Measurements from ENCODE around the gene UNC119. TPM values are rescaled to one million over a fixed set of nuclear protein-coding genes. Genes with fewer than 3 reads are reported as not detected.

UNC119 gene
- total RNA-seq, 2 donors from 2014 or later, result 39.1 to 67.7 TPM

GRCh38 chr17:28555022-28555421, 2.6 kb upstream of the UNC119 start:
- H3K9me3 Mint-ChIP-seq, result no peaks in the 10 kb centered on the region
- ATAC-seq (replicated peaks), result no peak
- no peaks in the 10 kb centered on the region for H3K27me3 Mint-ChIP-seq
- H3K27ac Mint-ChIP-seq, result no peak overlapping the region
- peaks cover 13% of the 10 kb centered on the region for H3K4me1 Mint-ChIP-seq
- H3K36me3 Mint-ChIP-seq (ENCODE audit: low read depth), result peaks cover 84% of the 10 kb centered on the region
- no peak overlapping the region for H3K4me3 Mint-ChIP-seq

- Mint-ChIP-seq H3K36me3 (ENCODE audit: low read depth) (peaks cover 80% of the 10 kb centered on the region), H3K27me3 (no peaks in the 10 kb centered on the region), H3K4me1 (peaks cover 16% of the 10 kb centered on the region), H3K9me3 (no peaks in the 10 kb centered on the region), H3K4me3 (no peak overlapping the region), H3K27ac (no peak overlapping the region)
- no peak for ATAC-seq (replicated peaks)
These were observed 2.1 kb upstream of the UNC119 start for GRCh38 chr17:28554565-28554964.

- peaks cover 28% of the 10 kb centered on the region for H3K4me1 Mint-ChIP-seq
- ATAC-seq (replicated peaks), result no peak
These were observed 629 bp upstream of the UNC119 start for GRCh38 chr17:28553000-28553505.

GRCh38 chr17:28551421-28552175, 826 bp downstream of the UNC119 start:
- Mint-ChIP-seq H3K36me3 (ENCODE audit: low read depth) (peaks cover 56% of the 10 kb centered on the region), H3K9me3 (no peaks in the 10 kb centered on the region), H3K27me3 (no peaks in the 10 kb centered on the region), H3K4me3 (peak overlapping the region; percentile 96), H3K4me1 (peaks cover 31% of the 10 kb centered on the region), H3K27ac (peak overlapping the region; percentile 90)
- no peak for ATAC-seq (replicated peaks)

More at GRCh38 chr17:28553000-28553505, 629 bp upstream of the UNC119 start:
- no peaks in the 10 kb centered on the region for H3K27me3 Mint-ChIP-seq
- H3K4me3 Mint-ChIP-seq, result peak overlapping the region; percentile 96
- peaks cover 68% of the 10 kb centered on the region for H3K36me3 Mint-ChIP-seq (ENCODE audit: low read depth)
- H3K9me3 Mint-ChIP-seq, result no peaks in the 10 kb centered on the region
- H3K27ac Mint-ChIP-seq, result peak overlapping the region; percentile 57

DNA sequence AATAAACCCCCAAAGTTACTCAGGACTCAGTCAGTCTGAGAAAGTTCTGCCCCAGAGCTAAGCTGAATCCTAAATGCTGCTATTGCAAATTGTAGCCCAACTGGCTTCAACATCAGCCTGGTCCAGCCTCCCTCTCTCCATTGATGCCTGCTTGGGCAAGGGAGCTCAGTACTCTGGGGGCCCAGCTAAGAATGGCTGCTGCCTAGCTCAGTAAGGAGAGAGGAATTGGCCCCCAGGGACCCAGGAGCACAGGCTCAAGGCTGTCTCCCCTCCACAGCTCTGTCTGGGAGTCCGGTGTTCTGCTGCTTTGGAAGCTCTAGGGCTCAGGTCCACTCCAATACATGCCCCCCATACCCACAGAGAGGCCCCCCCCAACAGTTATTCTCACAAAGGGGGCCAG, 1.6 kb downstream of the UNC119 start:
- peaks cover 49% of the 10 kb centered on the region for H3K36me3 Mint-ChIP-seq (ENCODE audit: low read depth)
- no peaks in the 10 kb centered on the region for H3K9me3 Mint-ChIP-seq
- no peaks in the 10 kb centered on the region for H3K27me3 Mint-ChIP-seq
- peaks cover 31% of the 10 kb centered on the region for H3K4me1 Mint-ChIP-seq
- peak overlapping the region; percentile 90 for H3K27ac Mint-ChIP-seq
- no peak for ATAC-seq (replicated peaks)
- H3K4me3 Mint-ChIP-seq, result peak overlapping the region; percentile 96

DNA sequence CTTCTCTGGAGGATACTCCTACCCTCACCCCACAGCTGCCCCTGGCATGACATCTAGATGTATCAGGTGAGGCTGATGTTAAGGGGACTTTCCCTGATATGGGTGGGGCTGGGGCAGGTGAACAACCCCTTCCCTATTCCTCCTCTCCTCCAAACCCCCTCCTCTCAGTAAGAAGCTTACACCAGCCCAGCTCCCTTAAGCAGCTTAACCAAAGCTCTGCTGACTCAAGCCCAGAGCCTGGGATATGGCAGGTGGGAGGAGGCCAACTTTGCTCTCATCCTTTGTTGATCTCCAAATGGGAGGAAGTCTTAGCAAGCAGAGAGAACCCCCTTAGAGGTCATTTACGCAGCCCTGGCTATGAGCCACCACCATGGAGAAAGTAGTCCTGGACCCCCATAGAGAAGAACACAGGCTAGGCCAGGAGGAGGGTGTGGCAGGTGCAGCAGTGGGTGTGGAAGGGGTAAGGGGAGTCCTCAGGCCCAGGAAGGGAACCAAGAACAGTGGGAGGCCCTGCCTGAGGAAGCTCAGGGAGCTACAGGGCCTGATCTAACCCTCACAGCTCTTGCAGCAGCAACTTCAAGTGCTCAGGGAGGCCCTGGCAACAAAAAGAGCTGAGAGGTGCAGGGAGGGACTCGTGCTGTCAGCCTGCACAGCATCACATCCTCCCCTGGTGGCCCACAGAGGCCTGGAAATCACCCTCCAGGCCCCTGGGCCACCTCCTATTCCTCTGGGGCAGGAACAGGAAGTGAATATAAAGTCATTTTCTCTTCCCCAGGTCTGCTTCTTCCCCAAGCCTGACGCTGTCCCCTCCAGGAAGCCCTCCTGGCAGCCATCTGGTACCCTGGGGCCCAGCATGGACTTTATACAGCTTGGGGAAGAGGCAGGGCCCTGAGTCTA, 2.9 kb downstream of the UNC119 start:
- Mint-ChIP-seq H3K4me3 (peak overlapping the region; percentile 96), H3K9me3 (no peaks in the 10 kb centered on the region), H3K4me1 (peaks cover 31% of the 10 kb centered on the region), H3K27ac (peak overlapping the region; percentile 90), H3K36me3 (ENCODE audit: low read depth) (peaks cover 35% of the 10 kb centered on the region), H3K27me3 (no peaks in the 10 kb centered on the region)
- ATAC-seq (replicated peaks), result peak; percentile 79

GRCh38 chr17:28548417-28549130, 3.9 kb downstream of the UNC119 start:
- peak overlapping the region; percentile 90 for H3K27ac Mint-ChIP-seq
- no peak for ATAC-seq (replicated peaks)
- no peaks in the 10 kb centered on the region for H3K27me3 Mint-ChIP-seq
- peak overlapping the region; percentile 96 for H3K4me3 Mint-ChIP-seq
- H3K4me1 Mint-ChIP-seq, result peaks cover 31% of the 10 kb centered on the region
- peaks cover 26% of the 10 kb centered on the region for H3K36me3 Mint-ChIP-seq (ENCODE audit: low read depth)
- H3K9me3 Mint-ChIP-seq, result no peaks in the 10 kb centered on the region

GRCh38 chr17:28547623-28548416, 4.6 kb downstream of the UNC119 start:
- Mint-ChIP-seq H3K4me1 (peaks cover 31% of the 10 kb centered on the region), H3K36me3 (ENCODE audit: low read depth) (peaks cover 19% of the 10 kb centered on the region), H3K27me3 (no peaks in the 10 kb centered on the region), H3K9me3 (no peaks in the 10 kb centered on the region), H3K27ac (peak overlapping the region; percentile 90), H3K4me3 (peak overlapping the region; percentile 96)
- peak; percentile 43 for ATAC-seq (replicated peaks)

DNA sequence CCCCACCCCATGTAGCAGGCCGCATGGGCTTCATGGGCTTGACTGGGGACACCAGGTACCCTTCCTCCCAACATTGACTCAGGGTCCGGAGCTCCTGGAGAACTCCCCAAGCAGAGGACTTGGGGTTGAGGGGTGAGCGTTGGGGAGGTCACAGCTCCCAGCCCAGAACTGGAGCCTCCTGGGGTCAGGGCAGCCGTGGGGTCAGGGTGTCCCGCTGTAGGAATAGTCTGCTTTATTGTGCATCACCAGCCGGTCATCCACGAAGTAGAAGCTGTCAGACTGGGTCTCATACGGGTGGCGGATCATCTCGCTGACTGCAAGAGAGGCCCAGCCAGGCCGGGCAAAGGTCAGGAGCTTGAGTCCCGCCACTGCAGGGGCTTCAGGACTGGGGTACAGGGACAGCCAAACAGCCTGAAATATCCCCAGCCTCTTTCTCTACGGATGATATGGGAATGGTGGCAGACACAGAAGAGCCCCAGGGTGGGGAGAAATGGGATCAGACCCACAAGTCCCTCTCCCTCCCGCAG, 5.3 kb downstream of the UNC119 start:
- Mint-ChIP-seq H3K4me1 (peaks cover 31% of the 10 kb centered on the region), H3K27me3 (no peaks in the 10 kb centered on the region), H3K4me3 (no peak overlapping the region), H3K36me3 (ENCODE audit: low read depth) (peaks cover 16% of the 10 kb centered on the region), H3K27ac (peak overlapping the region; percentile 90), H3K9me3 (no peaks in the 10 kb centered on the region)
- no peak for ATAC-seq (replicated peaks)

- no peaks in the 10 kb centered on the region for H3K9me3 Mint-ChIP-seq
- ATAC-seq (replicated peaks), result no peak
- no peaks in the 10 kb centered on the region for H3K27me3 Mint-ChIP-seq
- H3K4me1 Mint-ChIP-seq, result peaks cover 25% of the 10 kb centered on the region
- H3K27ac Mint-ChIP-seq, result peak overlapping the region; percentile 44
- H3K4me3 Mint-ChIP-seq, result no peak overlapping the region
- H3K36me3 Mint-ChIP-seq (ENCODE audit: low read depth), result peaks cover 6% of the 10 kb centered on the region
These were observed 6.5 kb downstream of the UNC119 start for GRCh38 chr17:28545787-28546415.

DNA sequence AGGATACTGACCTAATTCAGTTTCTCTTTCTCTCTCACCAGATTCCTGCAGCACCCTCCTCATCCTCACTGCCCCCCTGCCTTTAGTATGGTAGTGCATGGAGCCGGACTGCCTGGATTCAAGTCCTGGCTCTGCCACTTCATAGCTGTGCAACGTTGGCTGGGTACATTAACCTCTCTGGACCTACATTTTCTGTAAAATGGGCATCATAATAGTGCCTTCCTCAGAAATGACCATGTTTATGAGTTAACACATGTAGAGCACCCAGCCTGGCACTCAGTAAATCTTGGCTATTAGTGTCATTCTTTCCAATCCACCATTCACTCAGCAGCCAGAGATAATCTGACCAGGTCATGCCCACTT, 7.3 kb downstream of the UNC119 start:
- Mint-ChIP-seq H3K27me3 (no peaks in the 10 kb centered on the region), H3K9me3 (no peaks in the 10 kb centered on the region), H3K4me3 (no peak overlapping the region), H3K36me3 (ENCODE audit: low read depth) (peaks cover 6% of the 10 kb centered on the region), H3K4me1 (peaks cover 18% of the 10 kb centered on the region), H3K27ac (peak overlapping the region; percentile 44)
- no peak for ATAC-seq (replicated peaks)

DNA sequence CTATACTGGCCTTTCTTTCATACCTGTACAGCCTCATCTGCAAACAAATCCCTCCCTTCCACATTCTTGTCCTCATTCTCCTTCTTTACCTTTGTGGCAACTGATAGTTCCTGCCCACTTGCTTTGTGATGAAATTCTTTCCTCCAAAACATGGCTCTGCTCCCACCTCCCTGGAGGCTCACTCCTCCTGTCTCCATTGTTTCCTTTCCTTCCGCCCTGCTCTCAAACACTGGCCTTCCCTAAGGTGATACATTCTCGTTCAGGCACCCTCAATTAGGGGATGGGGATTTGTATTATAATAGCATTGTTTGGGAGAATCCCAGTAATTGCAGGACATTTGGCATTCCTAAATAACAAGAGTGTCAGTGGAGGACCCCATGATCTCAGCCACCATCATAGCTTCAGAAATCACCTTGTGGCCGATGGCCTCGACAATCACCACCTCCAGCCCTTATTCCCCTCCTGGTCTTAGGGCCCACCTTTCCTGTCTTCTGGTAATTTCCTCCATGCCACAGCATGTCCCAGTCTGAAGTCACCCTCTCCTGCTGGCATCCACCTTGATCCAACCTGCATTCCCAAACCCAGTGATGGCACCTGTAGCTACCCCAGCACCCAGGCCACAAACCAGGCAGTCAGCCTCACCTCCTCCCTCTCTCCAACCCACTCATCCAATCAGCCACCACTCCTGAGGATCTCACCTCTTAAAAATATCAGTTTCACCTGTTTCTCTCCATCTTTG, 7.9 kb downstream of the UNC119 start:
- H3K27ac Mint-ChIP-seq, result peak overlapping the region; percentile 5
- H3K36me3 Mint-ChIP-seq (ENCODE audit: low read depth), result peaks cover 6% of the 10 kb centered on the region
- H3K9me3 Mint-ChIP-seq, result no peaks in the 10 kb centered on the region
- peaks cover 14% of the 10 kb centered on the region for H3K4me1 Mint-ChIP-seq
- no peaks in the 10 kb centered on the region for H3K27me3 Mint-ChIP-seq
- no peak overlapping the region for H3K4me3 Mint-ChIP-seq
- no peak for ATAC-seq (replicated peaks)

Data from activated T-helper 17 cell treated with anti-CD3 and anti-CD28 coated beads, Interleukin-2, amount 50 U/mL, for 72 hours (primary cell).